DOHH2 (cell line): ENCODE measurements around the gene BSND.

Experiments used
- H3F3A ChIP-seq: fragments of 200-600 bp; sonication (generic), shearing (Covaris generic); 2 replicates; pipeline ENCODE4 v1.6.0; 2016; ENCODE audit warnings: antibody characterized with exemption, mild to moderate bottlenecking; ENCODE audit not compliant: control insufficient read depth, insufficient read depth
- H3K27ac ChIP-seq: fragments of 200-600 bp; sonication (generic); 2 replicates; pipeline ENCODE4 v1.5.1; 2014; ENCODE audit warnings: low read depth, mild to moderate bottlenecking, low read length, moderate library complexity
- H3K27me3 ChIP-seq: fragments of 200-600 bp; sonication (generic); 2 replicates; pipeline ENCODE4 v1.6.1; 2014; ENCODE audit warnings: mild to moderate bottlenecking, low read length, mixed read lengths; ENCODE audit not compliant: control insufficient read depth
- H3K36me3 ChIP-seq: fragments of 200-600 bp; sonication (generic); 2 replicates; pipeline ENCODE4 v1.6.1; 2014; ENCODE audit warnings: mild to moderate bottlenecking, low read length, moderate library complexity, mixed read lengths; ENCODE audit not compliant: control insufficient read depth
- H3K4me1 ChIP-seq: fragments of 200-600 bp; sonication (generic); 2 replicates; pipeline ENCODE4 v1.6.1; 2014; ENCODE audit warnings: mild to moderate bottlenecking, low read length, mixed read lengths; ENCODE audit not compliant: control insufficient read depth
- H3K4me2 ChIP-seq: fragments of 200-600 bp; sonication (generic); 2 replicates; pipeline ENCODE4 v1.6.0; 2014; ENCODE audit warnings: mild to moderate bottlenecking, low read length, moderate library complexity
- H3K4me3 ChIP-seq: fragments of 200-600 bp; sonication (generic); 2 replicates; pipeline ENCODE4 v1.5.1; 2014; ENCODE audit warnings: mild to moderate bottlenecking, low read length, mixed read lengths
- H3K79me2 ChIP-seq: fragments of 200-600 bp; sonication (generic); 2 replicates; pipeline ENCODE4 v1.6.1; 2014; ENCODE audit warnings: mild to moderate bottlenecking, low read length, mixed read lengths; ENCODE audit not compliant: control insufficient read depth
- H3K9me2 ChIP-seq: fragments of 200-600 bp; sonication (generic); replicated peaks from 2 replicates; pipeline ENCODE4 v1.6.1; 2014; ENCODE audit warnings: mild to moderate bottlenecking, low read length, mixed read lengths; ENCODE audit not compliant: control insufficient read depth
- H3K9me3 ChIP-seq: fragments of 200-600 bp; sonication (generic); 2 replicates; pipeline ENCODE4 v1.6.1; 2014; ENCODE audit warnings: antibody characterized with exemption, low read length, mixed read lengths; ENCODE audit not compliant: control insufficient read depth, insufficient read depth
- H4K20me1 ChIP-seq: fragments of 200-600 bp; sonication (generic); 2 replicates; pipeline ENCODE4 v1.6.0; 2014; ENCODE audit warnings: low read depth, mild to moderate bottlenecking, antibody characterized with exemption, low read length, moderate library complexity; ENCODE audit not compliant: control insufficient read depth, insufficient read depth
- EZH2phosphoT487 ChIP-seq: fragments of 200-600 bp; sonication (generic); IDR thresholded peaks from 2 replicates; pipeline ENCODE4 v1.6.1; 2017; ENCODE audit warnings: borderline replicate concordance, mild to moderate bottlenecking, antibody characterized with exemption, low read length, moderate library complexity, mixed read lengths
- TF ChIP-seq, protein P1 (sequence below): fragments of 200-600 bp; sonication (generic); IDR thresholded peaks from one replicate; pipeline ENCODE4 v1.5.1; 2014; ENCODE audit warnings: antibody characterized with exemption, mild to moderate bottlenecking, low read depth, low read length; ENCODE audit not compliant: poor library complexity, severe bottlenecking

The BSND gene

DNA sequence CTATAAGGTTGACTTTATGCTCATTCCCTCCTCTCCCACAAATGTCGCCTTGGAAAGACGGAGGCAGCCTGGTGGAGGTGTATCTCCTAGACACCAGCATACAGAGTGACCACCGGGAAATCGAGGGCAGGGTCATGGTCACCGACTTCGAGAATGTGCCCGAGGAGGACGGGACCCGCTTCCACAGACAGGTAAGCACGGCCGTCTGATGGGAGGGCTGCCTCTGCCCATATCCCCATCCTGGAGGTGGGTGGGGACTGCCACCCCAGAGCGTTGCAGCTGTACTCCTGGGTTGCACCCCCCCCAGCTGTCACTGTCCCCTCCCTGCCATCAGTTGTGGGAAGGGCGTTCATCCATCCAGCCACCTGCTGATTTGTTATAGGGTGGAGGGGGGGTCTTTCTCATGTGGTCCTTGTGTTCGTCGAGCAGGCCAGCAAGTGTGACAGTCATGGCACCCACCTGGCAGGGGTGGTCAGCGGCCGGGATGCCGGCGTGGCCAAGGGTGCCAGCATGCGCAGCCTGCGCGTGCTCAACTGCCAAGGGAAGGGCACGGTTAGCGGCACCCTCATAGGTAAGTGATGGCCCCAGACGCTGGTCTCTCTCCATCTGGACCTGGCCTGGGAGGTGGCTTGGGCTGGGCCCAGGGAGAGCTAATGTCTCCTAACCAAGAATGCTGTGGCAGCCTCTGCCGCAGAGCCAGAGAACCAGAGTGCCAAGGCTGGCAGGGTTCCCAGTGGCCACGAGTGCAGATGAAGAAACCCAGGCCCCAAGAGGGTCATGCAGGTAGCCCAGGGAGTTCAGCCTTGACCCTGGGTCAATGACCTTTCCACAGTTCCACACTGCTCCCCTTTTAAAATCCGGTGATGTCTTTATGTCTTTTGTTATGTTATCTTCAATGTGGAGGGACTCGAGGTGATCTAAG, 53.7 kb downstream of the BSND start:
- no peaks in the 10 kb centered on the region for H3K9me3 ChIP-seq
- no peaks in the 10 kb centered on the region for H3K4me1 ChIP-seq
- no peaks in the 10 kb centered on the region for H3K79me2 ChIP-seq
- H3K27me3 ChIP-seq: no peaks in the 10 kb centered on the region
- H3F3A ChIP-seq: no peaks in the 10 kb centered on the region
- no peak overlapping the region for H3K27ac ChIP-seq
- TF ChIP-seq, protein P1, sequence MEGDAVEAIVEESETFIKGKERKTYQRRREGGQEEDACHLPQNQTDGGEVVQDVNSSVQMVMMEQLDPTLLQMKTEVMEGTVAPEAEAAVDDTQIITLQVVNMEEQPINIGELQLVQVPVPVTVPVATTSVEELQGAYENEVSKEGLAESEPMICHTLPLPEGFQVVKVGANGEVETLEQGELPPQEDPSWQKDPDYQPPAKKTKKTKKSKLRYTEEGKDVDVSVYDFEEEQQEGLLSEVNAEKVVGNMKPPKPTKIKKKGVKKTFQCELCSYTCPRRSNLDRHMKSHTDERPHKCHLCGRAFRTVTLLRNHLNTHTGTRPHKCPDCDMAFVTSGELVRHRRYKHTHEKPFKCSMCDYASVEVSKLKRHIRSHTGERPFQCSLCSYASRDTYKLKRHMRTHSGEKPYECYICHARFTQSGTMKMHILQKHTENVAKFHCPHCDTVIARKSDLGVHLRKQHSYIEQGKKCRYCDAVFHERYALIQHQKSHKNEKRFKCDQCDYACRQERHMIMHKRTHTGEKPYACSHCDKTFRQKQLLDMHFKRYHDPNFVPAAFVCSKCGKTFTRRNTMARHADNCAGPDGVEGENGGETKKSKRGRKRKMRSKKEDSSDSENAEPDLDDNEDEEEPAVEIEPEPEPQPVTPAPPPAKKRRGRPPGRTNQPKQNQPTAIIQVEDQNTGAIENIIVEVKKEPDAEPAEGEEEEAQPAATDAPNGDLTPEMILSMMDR: no peak
- TF ChIP-seq EZH2phosphoT487: no peak
- no peak overlapping the region for H3K4me3 ChIP-seq
- H4K20me1 ChIP-seq: no peaks in the 10 kb centered on the region
- no peak overlapping the region for H3K4me2 ChIP-seq
- no peaks in the 10 kb centered on the region for H3K36me3 ChIP-seq
- H3K9me2 ChIP-seq: no peaks in the 10 kb centered on the region

DNA sequence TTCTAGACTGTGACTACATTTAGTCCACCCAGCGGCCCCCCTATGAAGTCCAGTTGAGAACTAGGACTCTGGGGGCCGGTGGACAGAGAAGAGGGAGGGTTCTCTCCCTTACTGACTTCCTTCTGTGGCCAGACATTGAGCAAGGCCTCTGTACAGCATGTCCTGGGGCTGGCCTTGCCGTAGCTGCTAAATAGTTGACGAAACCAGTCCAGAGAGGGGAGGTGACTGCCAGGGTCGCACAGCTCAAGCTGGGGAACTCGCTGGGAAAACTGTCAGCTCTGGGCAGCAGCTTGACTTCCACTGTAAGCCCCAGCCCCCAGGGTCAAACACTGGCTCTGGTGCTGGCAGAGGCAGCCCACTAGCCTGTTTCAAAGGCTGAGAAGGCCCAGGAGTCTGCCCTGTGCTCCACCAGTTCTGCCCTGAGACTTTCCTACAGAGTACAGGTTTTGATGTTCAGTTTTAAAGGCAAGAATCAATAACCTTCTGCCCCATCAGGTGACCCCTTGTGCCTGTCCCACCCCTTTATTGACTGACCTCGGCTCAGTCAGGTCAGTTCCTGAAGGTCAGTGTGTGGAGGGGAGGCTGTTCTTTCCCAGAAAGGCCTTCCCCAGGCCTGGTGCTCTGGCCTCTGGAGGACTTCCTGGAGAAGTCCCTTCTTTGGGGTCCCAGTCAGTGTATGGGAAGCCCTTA, 54.7 kb downstream of the BSND start:
- H3K4me3 ChIP-seq: no peak overlapping the region
- no peaks in the 10 kb centered on the region for H3K27me3 ChIP-seq
- no peaks in the 10 kb centered on the region for H3K9me2 ChIP-seq
- H3K27ac ChIP-seq: no peak overlapping the region
- H3K79me2 ChIP-seq: no peaks in the 10 kb centered on the region
- no peaks in the 10 kb centered on the region for H3K4me1 ChIP-seq
- H3K9me3 ChIP-seq: no peaks in the 10 kb centered on the region
- H3F3A ChIP-seq: no peaks in the 10 kb centered on the region
- H3K4me2 ChIP-seq: no peak overlapping the region
- no peak for TF ChIP-seq EZH2phosphoT487
- TF ChIP-seq, protein P1: no peak
- H4K20me1 ChIP-seq: no peaks in the 10 kb centered on the region
- no peaks in the 10 kb centered on the region for H3K36me3 ChIP-seq

DNA sequence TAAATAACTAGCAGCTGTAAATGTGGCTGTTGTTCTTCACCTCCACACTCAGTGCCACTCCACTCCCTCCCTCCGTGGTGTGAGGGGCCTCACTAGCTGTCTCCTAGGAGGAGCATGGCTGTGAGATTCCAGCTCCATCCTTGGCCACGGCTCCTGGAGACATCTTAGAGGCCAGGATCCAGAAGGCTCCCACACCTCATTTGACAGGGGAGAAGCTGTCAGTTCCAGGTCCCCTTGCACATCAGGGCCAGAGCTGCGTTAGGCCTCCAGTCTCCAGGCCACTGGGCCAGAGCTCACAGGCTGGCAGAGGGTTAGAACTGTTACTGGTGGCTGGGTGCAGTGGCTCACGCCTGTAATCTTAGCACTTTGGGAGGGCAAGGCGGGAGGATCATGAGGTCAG, 55.7 kb downstream of the BSND start:
- Histone ChIP-seq H3K36me3 (no peaks in the 10 kb centered on the region), H3K4me2 (no peak overlapping the region), H3F3A (no peaks in the 10 kb centered on the region), H3K9me3 (no peaks in the 10 kb centered on the region), H3K27ac (no peak overlapping the region), H3K4me3 (no peak overlapping the region), H3K4me1 (no peaks in the 10 kb centered on the region), H3K79me2 (no peaks in the 10 kb centered on the region), H4K20me1 (no peaks in the 10 kb centered on the region), H3K27me3 (no peaks in the 10 kb centered on the region), H3K9me2 (no peaks in the 10 kb centered on the region)
- TF ChIP-seq, protein P1: no peak
- TF ChIP-seq EZH2phosphoT487: no peak
